CD4-positive, alpha-beta T cell (primary cell): ENCODE measurements around the gene AFDN. TPM values are rescaled to one million over a fixed set of nuclear protein-coding genes. Genes with fewer than 3 reads are reported as not detected.

Source experiments
- ATAC-seq: fragments of 200-7000 bp; cut with Tn5 transposase; one replicate; pipeline ENCODE4 v1.10.0; 2022; ENCODE audit warnings: mild to moderate bottlenecking; ENCODE audit not compliant: poor library complexity
- CTCF ChIA-PET: fragments of 350-600 bp; sonication (Branson Sonifier 250); formaldehyde crosslinking; loops from one replicate; lab custom pipeline; 2021; ENCODE audit warnings: antibody characterized with exemption, inconsistent platforms; lab: Charles Lee
- POLR2A ChIA-PET: fragments of 350-600 bp; sonication (Branson Sonifier 250); formaldehyde crosslinking; loops from one replicate; lab custom pipeline; 2021; ENCODE audit warnings: antibody characterized with exemption, inconsistent platforms; lab: Charles Lee
- DNase-seq, 14 experiments: peaks; one replicate each; pipeline ENCODE4 v3.0.0-alpha.2; 2013 to 2020; ENCODE audit warnings: mixed read lengths in 2 of 14
- H3K27ac ChIP-seq, 2 donors: one replicate each; pipeline versions ENCODE4 v1.5.1 to v1.7.0; 2013; ENCODE audit warnings: low read length in 2 of 2, low read depth in 1 of 2, mild to moderate bottlenecking in 1 of 2
- H3K27me3 ChIP-seq, 2 experiments: 1 replicate in 1 of 2; 2 replicates in 1 of 2; pipeline versions ENCODE4 v1.6.1 to v1.7.0; 2013; ENCODE audit warnings: low read length in 2 of 2, control low read depth in 1 of 2, mild to moderate bottlenecking in 1 of 2, moderate library complexity in 1 of 2; ENCODE audit not compliant: insufficient read depth in 2 of 2, control insufficient read depth in 1 of 2
- H3K36me3 ChIP-seq: one replicate; pipeline ENCODE4 v1.6.1; 2013; ENCODE audit warnings: low read length, control low read depth; ENCODE audit not compliant: insufficient read depth
- H3K4me1 ChIP-seq: one replicate; pipeline ENCODE4 v1.6.1; 2013; ENCODE audit warnings: low read length, control low read depth; ENCODE audit not compliant: insufficient read depth
- H3K4me3 ChIP-seq: one replicate; pipeline ENCODE4 v1.5.1; 2013; ENCODE audit warnings: mild to moderate bottlenecking, low read length, moderate library complexity
- H3K9me3 ChIP-seq, 2 experiments: 1 replicate in 1 of 2; 2 replicates in 1 of 2; pipeline versions ENCODE4 v1.6.1 to v1.7.0; 2013; ENCODE audit warnings: low read length in 2 of 2, mild to moderate bottlenecking in 2 of 2, control low read depth in 1 of 2, moderate library complexity in 1 of 2; ENCODE audit not compliant: control insufficient read depth in 1 of 2, insufficient read depth in 1 of 2
- H3K27ac Mint-ChIP-seq: one replicate; pipeline ENCODE4 v1.8.0; 2020; ENCODE audit warnings: mixed read lengths
- H3K27me3 Mint-ChIP-seq: one replicate; pipeline ENCODE4 v1.8.0; 2021; ENCODE audit warnings: mixed read lengths
- H3K36me3 Mint-ChIP-seq: one replicate; pipeline ENCODE4 v1.8.0; 2021; ENCODE audit warnings: low read depth, mixed read lengths
- H3K4me1 Mint-ChIP-seq: one replicate; pipeline ENCODE4 v1.8.0; 2021; ENCODE audit warnings: low read depth, mixed read lengths
- H3K4me3 Mint-ChIP-seq: one replicate; pipeline ENCODE4 v1.8.0; 2020; ENCODE audit warnings: mild to moderate bottlenecking, mixed read lengths
- H3K9me3 Mint-ChIP-seq: one replicate; pipeline ENCODE4 v1.8.0; 2020; ENCODE audit warnings: mixed read lengths
- CTCF ChIP-seq: fragments of 200-600 bp; IDR thresholded peaks from one replicate; pipeline ENCODE4 v1.8.0; 2022; ENCODE audit warnings: antibody characterized with exemption, mild to moderate bottlenecking
- intact Hi-C, 2 experiments: fragments of 100-400 bp; cut with DNase I in 1 of 2; cut with micrococcal nuclease in 1 of 2; formaldehyde crosslinking; loops; one replicate each; pipeline versions ENCODE4 v1.15.1 to v1.9.0; 2023 to 2025; cut with DNase I, micrococcal nuclease
- total RNA-seq, 174 experiments: library from RNA in 2 of 174; stranded (reverse) in 2 of 174; gene quantifications; one replicate each; pipeline ENCODE4 v1.2.3 and lab custom pipeline; 2021 to 2026

The AFDN gene
- total RNA-seq, 2 experiments from 2014 or later = 9.1 to 10.2 TPM

GRCh38 chr6:168016176-168016620, 189.5 kb downstream of the AFDN start:
- Histone ChIP-seq H3K4me3 (no peak overlapping the region), H3K9me3 (peaks cover 16 to 33% of the 10 kb centered on the region in 2 experiments), H3K27me3 (no peaks in the 10 kb centered on the region), H3K36me3 (no peaks in the 10 kb centered on the region), H3K4me1 (no peaks in the 10 kb centered on the region), H3K27ac (no peak overlapping the region)
- ChIA-PET POLR2A (no interaction called here), CTCF (no interaction called here)
- TF ChIP-seq CTCF = no peak
- Mint-ChIP-seq H3K9me3 (peaks cover 14% of the 10 kb centered on the region), H3K27ac (no peak overlapping the region), H3K36me3 (peaks cover 4% of the 10 kb centered on the region), H3K27me3 (peaks cover 14% of the 10 kb centered on the region), H3K4me3 (no peak overlapping the region), H3K4me1 (no peaks in the 10 kb centered on the region)
- DNase-seq (no peak), ATAC-seq (no peak)
- intact Hi-C loops = no loop called here

- H3K4me3 Mint-ChIP-seq = no peak overlapping the region
- intact Hi-C loops = no loop called here
- Histone ChIP-seq H3K36me3 (no peaks in the 10 kb centered on the region), H3K27ac (no peak overlapping the region), H3K27me3 (no peaks in the 10 kb centered on the region), H3K4me3 (no peak overlapping the region), H3K4me1 (no peaks in the 10 kb centered on the region), H3K9me3 (peaks cover 10 to 33% of the 10 kb centered on the region in 2 experiments)
- CTCF ChIA-PET = no interaction called here
- peaks cover under 1% of the 10 kb centered on the region for H3K36me3 Mint-ChIP-seq
- H3K4me1 Mint-ChIP-seq = no peaks in the 10 kb centered on the region
- no peak overlapping the region for H3K27ac Mint-ChIP-seq
- H3K27me3 Mint-ChIP-seq = peaks cover 14% of the 10 kb centered on the region
- peaks cover 11% of the 10 kb centered on the region for H3K9me3 Mint-ChIP-seq
- DNase-seq (no peak), ATAC-seq (no peak)
- POLR2A ChIA-PET = no interaction called here
- no peak for TF ChIP-seq CTCF
Observed at GRCh38 chr6:168016721-168017525, 190.2 kb downstream of the AFDN start.

- Mint-ChIP-seq H3K36me3 (no peaks in the 10 kb centered on the region), H3K27me3 (peaks cover 14% of the 10 kb centered on the region), H3K27ac (no peak overlapping the region), H3K9me3 (peaks cover 8% of the 10 kb centered on the region), H3K4me1 (no peaks in the 10 kb centered on the region), H3K4me3 (no peak overlapping the region)
- Histone ChIP-seq H3K27ac (no peak overlapping the region), H3K27me3 (no peaks in the 10 kb centered on the region), H3K36me3 (no peaks in the 10 kb centered on the region), H3K4me1 (no peaks in the 10 kb centered on the region), H3K9me3 (peaks cover 3 to 28% of the 10 kb centered on the region in 2 experiments), H3K4me3 (no peak overlapping the region)
- ChIA-PET CTCF (no interaction called here), POLR2A (no interaction called here)
- TF ChIP-seq CTCF = no peak
- DNase-seq (no peak), ATAC-seq (no peak)
- intact Hi-C loops = no loop called here
Observed at GRCh38 chr6:168017629-168018028, 190.9 kb downstream of the AFDN start.
